Loucy (cell line): ENCODE measurements around the gene NAP1L1.

ENCODE experiments used
- H2AFZ ChIP-seq: fragments of 200-600 bp; sonication (generic); 2 replicates; pipeline ENCODE4 v1.6.0; 2016; ENCODE audit warnings: antibody characterized with exemption, mild to moderate bottlenecking, low read length, moderate library complexity
- H3F3A ChIP-seq: fragments of 200-600 bp; 2 replicates; pipeline ENCODE4 v1.6.0; 2016; ENCODE audit warnings: antibody characterized with exemption, low read depth, mild to moderate bottlenecking
- H3K27me3 ChIP-seq: fragments of 200-600 bp; sonication (generic); 2 replicates; pipeline ENCODE4 v1.6.1; 2014; ENCODE audit warnings: low read length, mild to moderate bottlenecking; ENCODE audit not compliant: insufficient read depth, poor library complexity, severe bottlenecking
- H3K36me3 ChIP-seq: fragments of 200-600 bp; sonication (generic); 2 replicates; pipeline ENCODE4 v1.6.1; 2016; ENCODE audit warnings: low read length; ENCODE audit not compliant: insufficient read depth
- H3K4me1 ChIP-seq: fragments of 200-600 bp; sonication (generic); 2 replicates; pipeline ENCODE4 v1.5.1; 2014; ENCODE audit warnings: low read length, mild to moderate bottlenecking; ENCODE audit not compliant: insufficient read depth, poor library complexity, severe bottlenecking
- H3K4me2 ChIP-seq: fragments of 200-600 bp; sonication (generic); 2 replicates; pipeline ENCODE4 v1.6.0; 2014; ENCODE audit warnings: antibody characterized with exemption, low read length, low read depth, mild to moderate bottlenecking; ENCODE audit not compliant: poor library complexity, severe bottlenecking
- H3K4me3 ChIP-seq: fragments of 200-600 bp; sonication (generic); 2 replicates; pipeline ENCODE4 v1.5.1; 2014; ENCODE audit warnings: low read length, mild to moderate bottlenecking, mixed read lengths; ENCODE audit not compliant: poor library complexity, severe bottlenecking
- H3K79me2 ChIP-seq: fragments of 200-600 bp; sonication (generic); 2 replicates; pipeline ENCODE4 v1.6.1; 2014; ENCODE audit warnings: low read length; ENCODE audit not compliant: insufficient read depth
- H3K9ac ChIP-seq: fragments of 200-600 bp; sonication (generic); 2 replicates; pipeline ENCODE4 v1.6.0; 2014; ENCODE audit warnings: mild to moderate bottlenecking, low read depth, low read length, moderate library complexity; ENCODE audit not compliant: poor library complexity, severe bottlenecking
- H3K9me2 ChIP-seq: fragments of 200-600 bp; sonication (generic); replicated peaks from 2 replicates; pipeline ENCODE4 v1.6.1; 2016; ENCODE audit warnings: low read depth, low read length, mixed read lengths
- H3K9me3 ChIP-seq: fragments of 200-600 bp; sonication (generic); 2 replicates; pipeline ENCODE4 v1.6.1; 2014; ENCODE audit warnings: mild to moderate bottlenecking, antibody characterized with exemption, low read length, low read depth; ENCODE audit not compliant: insufficient read depth
- H4K20me1 ChIP-seq: fragments of 200-600 bp; sonication (generic); 2 replicates; pipeline ENCODE4 v1.6.0; 2014; ENCODE audit warnings: antibody characterized with exemption, low read length, mild to moderate bottlenecking; ENCODE audit not compliant: insufficient read depth, poor library complexity, severe bottlenecking
- EZH2phosphoT487 ChIP-seq: fragments of 200-600 bp; IDR thresholded peaks from 2 replicates; pipeline ENCODE4 v1.6.1; 2018; ENCODE audit warnings: antibody characterized with exemption, mild to moderate bottlenecking, moderate library complexity, borderline replicate concordance
- TF ChIP-seq, protein P1 (sequence below): fragments of 200-600 bp; sonication (generic); conservative IDR thresholded peaks from 2 replicates; pipeline ENCODE4 v1.5.1; 2014; ENCODE audit warnings: mild to moderate bottlenecking, antibody characterized with exemption, low read length

Gene NAP1L1

DNA sequence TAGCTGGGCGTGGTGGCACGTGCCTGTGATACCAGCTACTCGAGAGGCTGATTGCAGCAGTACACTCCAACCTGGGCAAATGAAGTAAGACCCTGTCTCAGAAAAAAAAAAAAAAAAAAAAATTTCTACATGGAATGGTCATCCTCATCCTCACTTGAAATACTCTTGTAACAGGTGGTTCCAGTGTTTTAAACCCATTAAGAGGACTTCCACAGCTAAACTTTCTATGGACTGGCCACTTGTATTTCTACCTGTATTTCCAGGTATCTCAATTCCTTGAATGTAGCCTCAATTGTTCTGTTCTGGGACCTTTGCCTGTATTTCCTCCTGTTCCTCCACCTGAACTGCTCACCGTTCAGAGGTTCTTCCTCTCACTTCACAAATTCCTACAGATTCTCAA lies 41.1 kb downstream of the NAP1L1 start:
- no peaks in the 10 kb centered on the region for H3K4me1 ChIP-seq
- H3K4me3 ChIP-seq, result no peak overlapping the region
- H3K4me2 ChIP-seq, result no peak overlapping the region
- H4K20me1 ChIP-seq, result no peaks in the 10 kb centered on the region
- no peaks in the 10 kb centered on the region for H3K27me3 ChIP-seq
- peaks cover 22% of the 10 kb centered on the region; the same call in 1 of the 2 replicates for H3K36me3 ChIP-seq
- H3K9me3 ChIP-seq, result no peaks in the 10 kb centered on the region
- H3K79me2 ChIP-seq, result no peaks in the 10 kb centered on the region
- H3F3A ChIP-seq, result 0 out of 2 replicates have a peak, but pooled peaks cover under 1% of the 10 kb centered on the region
- no peak for TF ChIP-seq EZH2phosphoT487
- TF ChIP-seq, protein P1, sequence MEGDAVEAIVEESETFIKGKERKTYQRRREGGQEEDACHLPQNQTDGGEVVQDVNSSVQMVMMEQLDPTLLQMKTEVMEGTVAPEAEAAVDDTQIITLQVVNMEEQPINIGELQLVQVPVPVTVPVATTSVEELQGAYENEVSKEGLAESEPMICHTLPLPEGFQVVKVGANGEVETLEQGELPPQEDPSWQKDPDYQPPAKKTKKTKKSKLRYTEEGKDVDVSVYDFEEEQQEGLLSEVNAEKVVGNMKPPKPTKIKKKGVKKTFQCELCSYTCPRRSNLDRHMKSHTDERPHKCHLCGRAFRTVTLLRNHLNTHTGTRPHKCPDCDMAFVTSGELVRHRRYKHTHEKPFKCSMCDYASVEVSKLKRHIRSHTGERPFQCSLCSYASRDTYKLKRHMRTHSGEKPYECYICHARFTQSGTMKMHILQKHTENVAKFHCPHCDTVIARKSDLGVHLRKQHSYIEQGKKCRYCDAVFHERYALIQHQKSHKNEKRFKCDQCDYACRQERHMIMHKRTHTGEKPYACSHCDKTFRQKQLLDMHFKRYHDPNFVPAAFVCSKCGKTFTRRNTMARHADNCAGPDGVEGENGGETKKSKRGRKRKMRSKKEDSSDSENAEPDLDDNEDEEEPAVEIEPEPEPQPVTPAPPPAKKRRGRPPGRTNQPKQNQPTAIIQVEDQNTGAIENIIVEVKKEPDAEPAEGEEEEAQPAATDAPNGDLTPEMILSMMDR, result no peak
- no peak overlapping the region for H3K9ac ChIP-seq
- no peaks in the 10 kb centered on the region for H3K9me2 ChIP-seq
- no peak overlapping the region for H2AFZ ChIP-seq

DNA sequence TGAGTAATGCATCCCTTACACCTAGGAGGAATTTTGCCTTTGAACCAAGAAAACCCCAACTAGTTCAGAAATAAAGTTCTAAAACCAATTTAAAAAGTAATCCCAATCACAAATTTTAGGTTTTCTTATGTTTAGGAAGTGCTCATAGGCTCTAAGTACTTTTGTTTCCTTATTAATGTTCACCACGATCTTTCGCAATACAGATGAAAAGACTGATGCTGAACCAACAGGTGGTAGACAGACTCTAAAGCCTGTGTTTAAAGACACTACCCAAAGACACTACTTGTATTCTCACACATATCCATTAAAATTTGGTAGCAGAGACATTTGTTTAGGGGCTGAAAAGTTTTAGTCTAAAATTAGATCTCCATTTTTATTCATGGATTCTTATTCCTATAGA lies 42.3 kb downstream of the NAP1L1 start:
- H3K4me1 ChIP-seq, result no peaks in the 10 kb centered on the region
- H3K9me3 ChIP-seq, result no peaks in the 10 kb centered on the region
- H2AFZ ChIP-seq, result no peak overlapping the region
- H3K9ac ChIP-seq, result no peak overlapping the region
- H4K20me1 ChIP-seq, result no peaks in the 10 kb centered on the region
- no peaks in the 10 kb centered on the region for H3K9me2 ChIP-seq
- H3K79me2 ChIP-seq, result no peaks in the 10 kb centered on the region
- H3K4me3 ChIP-seq, result no peak overlapping the region
- H3K4me2 ChIP-seq, result no peak overlapping the region
- 0 out of 2 replicates have a peak, but pooled peaks cover 2% of the 10 kb centered on the region for H3F3A ChIP-seq
- no peaks in the 10 kb centered on the region for H3K27me3 ChIP-seq
- no peak for TF ChIP-seq EZH2phosphoT487
- TF ChIP-seq, protein P1, result no peak
- peaks cover 10% of the 10 kb centered on the region; the same call in 1 of the 2 replicates for H3K36me3 ChIP-seq

- Histone ChIP-seq H3K4me2 (no peak overlapping the region), H3K79me2 (no peaks in the 10 kb centered on the region), H3K4me3 (no peak overlapping the region), H3K4me1 (no peaks in the 10 kb centered on the region), H3K36me3 (0 out of 2 replicates have a peak, but pooled peaks cover 6% of the 10 kb centered on the region), H3F3A (0 out of 2 replicates have a peak, but pooled peaks cover 2% of the 10 kb centered on the region), H2AFZ (no peak overlapping the region), H3K9me2 (no peaks in the 10 kb centered on the region), H4K20me1 (no peaks in the 10 kb centered on the region), H3K9me3 (no peaks in the 10 kb centered on the region), H3K27me3 (no peaks in the 10 kb centered on the region), H3K9ac (no peak overlapping the region)
- TF ChIP-seq EZH2phosphoT487, result no peak
- TF ChIP-seq, protein P1, result no peak
These were observed 43.1 kb downstream of the NAP1L1 start for GRCh38 chr12:76041406-76041805.
